Skeletal muscle tissue (tissue), 4 donors: ENCODE data around the gene AP1B1. TPM values are rescaled to one million over a fixed set of nuclear protein-coding genes. Genes with fewer than 3 reads are reported as not detected.

ENCODE experiments used
- H3K27ac ChIP-seq: one replicate; pipeline ENCODE4 v1.7.0; 2013; ENCODE audit warnings: mild to moderate bottlenecking, low read depth, low read length, inconsistent platforms
- H3K27me3 ChIP-seq, 3 donors: one replicate each; pipeline ENCODE4 v1.7.0; 2013; ENCODE audit warnings: low read length in 3 of 3; ENCODE audit not compliant: control insufficient read depth in 3 of 3, insufficient read depth in 3 of 3
- H3K36me3 ChIP-seq, 3 donors: one replicate each; pipeline ENCODE4 v1.7.0; 2013; ENCODE audit warnings: low read length in 3 of 3; ENCODE audit not compliant: control insufficient read depth in 3 of 3, insufficient read depth in 3 of 3
- H3K4me1 ChIP-seq, 3 donors: one replicate each; pipeline ENCODE4 v1.7.0; 2013; ENCODE audit warnings: low read length in 3 of 3, mild to moderate bottlenecking in 3 of 3; ENCODE audit not compliant: control insufficient read depth in 3 of 3, insufficient read depth in 3 of 3
- H3K4me3 ChIP-seq, 3 donors: one replicate each; pipeline ENCODE4 v1.7.0; 2013; ENCODE audit warnings: low read length in 3 of 3
- H3K9ac ChIP-seq, 3 donors: one replicate each; pipeline ENCODE4 v1.7.0; 2013; ENCODE audit warnings: low read length in 3 of 3, mild to moderate bottlenecking in 3 of 3, moderate library complexity in 2 of 3, low read depth in 1 of 3
- H3K9me3 ChIP-seq, 3 donors: one replicate each; pipeline ENCODE4 v1.7.0; 2013; ENCODE audit warnings: low read length in 3 of 3; ENCODE audit not compliant: control insufficient read depth in 3 of 3
- total RNA-seq: library from RNA; depleted of rRNA; stranded (reverse); fragments of >200 nt; gene quantifications from one replicate; pipeline ENCODE4 v1.2.3, GENCODE V29; 2014
- donor health status: Osteomylitis.

Gene AP1B1
- total RNA-seq, 1 donor from 2014 or later = 23.0 TPM

GRCh38 chr22:29330291-29330690 is 58.1 kb downstream of the AP1B1 start:
- H3K27ac ChIP-seq = peak overlapping the region; percentile 76
- H3K4me1 ChIP-seq = peaks cover 34 to 60% (median 51%) of the 10 kb centered on the region in 3 donors
- H3K36me3 ChIP-seq = peaks cover 14 to 38% (median 35%) of the 10 kb centered on the region in 3 donors
- no peaks in the 10 kb centered on the region for H3K27me3 ChIP-seq
- H3K4me3 ChIP-seq = no peak overlapping the region
- peak overlapping the region in 1 of 3 donors; percentile 60 for H3K9ac ChIP-seq
- no peaks in the 10 kb centered on the region for H3K9me3 ChIP-seq

GRCh38 chr22:29329581-29329980 is 58.8 kb downstream of the AP1B1 start:
- Histone ChIP-seq H3K9me3 (no peaks in the 10 kb centered on the region), H3K4me1 (peaks cover 34 to 55% (median 44%) of the 10 kb centered on the region in 3 donors), H3K27me3 (no peaks in the 10 kb centered on the region), H3K36me3 (peaks cover 14 to 35% (median 34%) of the 10 kb centered on the region in 3 donors), H3K4me3 (peak overlapping the region in 1 of 3 donors; percentile 6), H3K27ac (peak overlapping the region; percentile 76), H3K9ac (peak overlapping the region in 2 of 3 donors; percentile 13 to 60)

GRCh38 chr22:29328566-29329500 is 59.5 kb downstream of the AP1B1 start:
- peaks cover 34 to 53% (median 44%) of the 10 kb centered on the region in 3 donors for H3K4me1 ChIP-seq

GRCh38 chr22:29328055-29328454 is 60.3 kb downstream of the AP1B1 start:
- Histone ChIP-seq H3K36me3 (peaks cover 14 to 29% (median 28%) of the 10 kb centered on the region in 3 donors), H3K4me1 (peaks cover 34 to 53% (median 44%) of the 10 kb centered on the region in 3 donors), H3K9ac (peak overlapping the region in 1 of 3 donors; percentile 40), H3K9me3 (no peaks in the 10 kb centered on the region), H3K27me3 (no peaks in the 10 kb centered on the region), H3K27ac (no peak overlapping the region), H3K4me3 (no peak overlapping the region)

More at GRCh38 chr22:29328566-29329500, 59.5 kb downstream of the AP1B1 start:
- Histone ChIP-seq H3K4me3 (no peak overlapping the region), H3K36me3 (peaks cover 14 to 33% (median 31%) of the 10 kb centered on the region in 3 donors), H3K27ac (peak overlapping the region; percentile 76), H3K9ac (peak overlapping the region in 2 of 3 donors; percentile 13 to 60), H3K9me3 (no peaks in the 10 kb centered on the region), H3K27me3 (no peaks in the 10 kb centered on the region)

GRCh38 chr22:29327089-29327764 is 61.1 kb downstream of the AP1B1 start:
- H3K36me3 ChIP-seq = peaks cover 12 to 23% (median 22%) of the 10 kb centered on the region in 3 donors
- H3K4me3 ChIP-seq = no peak overlapping the region
- no peaks in the 10 kb centered on the region for H3K27me3 ChIP-seq
- no peak overlapping the region for H3K9ac ChIP-seq
- peaks cover 34 to 53% (median 44%) of the 10 kb centered on the region in 3 donors for H3K4me1 ChIP-seq
- no peaks in the 10 kb centered on the region for H3K9me3 ChIP-seq
- no peak overlapping the region for H3K27ac ChIP-seq

GRCh38 chr22:29326481-29326880 is 61.9 kb downstream of the AP1B1 start:
- H3K4me1 ChIP-seq = peaks cover 34 to 53% (median 44%) of the 10 kb centered on the region in 3 donors
- H3K27ac ChIP-seq = no peak overlapping the region
- peak overlapping the region in 2 of 3 donors; percentile 5 to 16 for H3K9ac ChIP-seq
- H3K9me3 ChIP-seq = no peaks in the 10 kb centered on the region
- peaks cover 9 to 23% (median 22%) of the 10 kb centered on the region in 3 donors for H3K36me3 ChIP-seq
- no peak overlapping the region for H3K4me3 ChIP-seq
- H3K27me3 ChIP-seq = no peaks in the 10 kb centered on the region

GRCh38 chr22:29325785-29326315 is 62.5 kb downstream of the AP1B1 start:
- H3K9me3 ChIP-seq = no peaks in the 10 kb centered on the region
- H3K4me1 ChIP-seq = peaks cover 34 to 47% (median 38%) of the 10 kb centered on the region in 3 donors
- H3K4me3 ChIP-seq = no peak overlapping the region
- H3K9ac ChIP-seq = no peak overlapping the region
- H3K36me3 ChIP-seq = peaks cover 9 to 20% (median 19%) of the 10 kb centered on the region in 3 donors
- no peak overlapping the region for H3K27ac ChIP-seq
- H3K27me3 ChIP-seq = no peaks in the 10 kb centered on the region

- H3K27me3 ChIP-seq = no peaks in the 10 kb centered on the region
- no peak overlapping the region for H3K27ac ChIP-seq
- H3K9me3 ChIP-seq = no peaks in the 10 kb centered on the region
- no peak overlapping the region for H3K9ac ChIP-seq
- peaks cover 9 to 19% (median 19%) of the 10 kb centered on the region in 3 donors for H3K36me3 ChIP-seq
- no peak overlapping the region for H3K4me3 ChIP-seq
- H3K4me1 ChIP-seq = peaks cover 30 to 42% (median 35%) of the 10 kb centered on the region in 3 donors
Observed at GRCh38 chr22:29325356-29325755, 63.0 kb downstream of the AP1B1 start.

- Histone ChIP-seq H3K36me3 (peaks cover 9 to 17% (median 11%) of the 10 kb centered on the region in 3 donors), H3K9ac (no peak overlapping the region), H3K27me3 (no peaks in the 10 kb centered on the region), H3K4me3 (no peak overlapping the region), H3K9me3 (no peaks in the 10 kb centered on the region), H3K4me1 (peaks cover 16 to 25% (median 18%) of the 10 kb centered on the region in 3 donors), H3K27ac (no peak overlapping the region)
Observed at GRCh38 chr22:29323641-29324040, 64.7 kb downstream of the AP1B1 start.
